B cell (primary cell): ENCODE data around the gene NUP85.

Experiments used
- CTCF ChIP-seq: fragments of 200-600 bp; IDR thresholded peaks from one replicate; pipeline ENCODE4 v1.8.0; 2022; ENCODE audit warnings: antibody characterized with exemption, mild to moderate bottlenecking
- EZH2 ChIP-seq: IDR thresholded peaks from 2 replicates; pipeline ENCODE4 v1.6.1; 2012; ENCODE audit warnings: borderline replicate concordance, low read depth, mild to moderate bottlenecking, moderate library complexity, low read length; ENCODE audit not compliant: insufficient read depth, poor library complexity, severe bottlenecking

GRCh38 chr17:75207760-75208159 is 2.3 kb downstream of the NUP85 start:
- TF ChIP-seq CTCF: no peak
- TF ChIP-seq EZH2: no peak
